Neutrophil (primary cell): Measurements from ENCODE around the gene ASB18.

Source experiments
- H3K27ac ChIP-seq: fragments of 200-600 bp; sonication (generic); 2 replicates; pipeline ENCODE4 v1.5.1; 2016; ENCODE audit warnings: mild to moderate bottlenecking, moderate library complexity
- H3K27me3 ChIP-seq: fragments of 200-600 bp; sonication (generic); 2 replicates; pipeline ENCODE4 v1.6.0; 2016; ENCODE audit warnings: mild to moderate bottlenecking
- H3K36me3 ChIP-seq: fragments of 200-600 bp; sonication (generic); 2 replicates; pipeline ENCODE4 v1.5.1; 2017
- H3K4me1 ChIP-seq, 2 experiments: fragments of 200-600 bp in 1 of 2; sonication (generic) in 1 of 2; 1 replicate in 1 of 2; 2 replicates in 1 of 2; pipeline versions ENCODE4 v1.5.1 to v1.6.1; 2013 to 2016; ENCODE audit warnings: low read depth in 1 of 2, low read length in 1 of 2, mild to moderate bottlenecking in 1 of 2, moderate library complexity in 1 of 2; ENCODE audit not compliant: control insufficient read depth in 1 of 2, insufficient read depth in 1 of 2
- H3K4me3 ChIP-seq, 2 experiments: fragments of 200-600 bp in 1 of 2; sonication (generic) in 1 of 2; 1 replicate in 1 of 2; 2 replicates in 1 of 2; pipeline ENCODE4 v1.5.1; 2013 to 2016; ENCODE audit warnings: low read depth in 1 of 2, low read length in 1 of 2, mild to moderate bottlenecking in 1 of 2, moderate library complexity in 1 of 2
- H3K9me3 ChIP-seq: fragments of 200-600 bp; sonication (generic); 2 replicates; pipeline ENCODE4 v1.5.1; 2016
- CTCF ChIP-seq: fragments of 200-600 bp; sonication (generic); IDR thresholded peaks from 2 replicates; pipeline ENCODE4 v1.5.1; 2016; ENCODE audit warnings: antibody characterized with exemption

Gene ASB18

GRCh38 chr2:236173036-236173728 lies 91.0 kb downstream of the ASB18 start:
- Histone ChIP-seq H3K36me3 (no peaks in the 10 kb centered on the region), H3K4me1 (peaks cover 0 to 4% of the 10 kb centered on the region in 2 experiments), H3K27ac (no peak overlapping the region), H3K27me3 (peaks cover 100% of the 10 kb centered on the region), H3K4me3 (no peak overlapping the region), H3K9me3 (no peaks in the 10 kb centered on the region)
- no peak for TF ChIP-seq CTCF

DNA sequence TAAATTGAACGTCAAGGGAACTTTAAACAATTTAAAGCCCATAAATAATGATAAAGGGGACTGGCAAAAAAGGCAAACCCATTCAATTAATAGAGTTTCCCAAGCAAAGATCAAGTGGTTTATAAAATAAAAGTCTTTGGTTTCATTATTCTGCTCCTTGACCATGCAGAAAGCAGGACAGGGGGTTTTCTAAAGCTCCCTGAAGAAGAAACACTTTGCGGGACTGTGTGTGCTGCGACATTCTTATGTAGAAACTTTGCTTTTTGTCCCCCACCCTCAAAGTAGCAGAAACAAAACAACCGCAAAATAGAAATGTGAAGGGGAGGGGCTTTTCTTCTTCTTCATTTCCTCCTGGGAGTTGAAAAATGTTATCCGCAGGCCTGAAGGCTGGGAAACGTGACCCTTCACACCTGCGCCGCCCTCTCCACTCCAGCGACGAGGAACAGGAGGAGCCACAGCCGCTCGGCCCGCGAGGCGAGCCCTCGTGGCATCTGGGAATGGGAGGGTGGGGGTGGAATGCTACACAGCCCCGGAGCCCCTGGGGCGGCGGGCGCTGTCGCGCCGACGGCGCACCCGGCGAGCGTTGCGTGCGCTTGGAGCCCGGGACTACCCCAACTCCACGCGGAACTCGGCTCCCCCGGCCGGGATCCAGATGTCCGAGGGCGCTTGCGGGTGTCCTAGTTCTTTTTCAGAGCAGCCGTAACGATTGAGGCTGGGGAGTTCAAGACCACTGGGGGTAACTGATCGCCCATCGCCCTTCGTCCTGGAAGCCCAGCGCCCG lies 91.8 kb downstream of the ASB18 start:
- H3K9me3 ChIP-seq: no peaks in the 10 kb centered on the region
- no peaks in the 10 kb centered on the region for H3K36me3 ChIP-seq
- no peak overlapping the region for H3K4me3 ChIP-seq
- no peak overlapping the region for H3K27ac ChIP-seq
- peaks cover 0 to 6% of the 10 kb centered on the region in 2 experiments for H3K4me1 ChIP-seq
- H3K27me3 ChIP-seq: peaks cover 100% of the 10 kb centered on the region
- TF ChIP-seq CTCF: no peak

DNA sequence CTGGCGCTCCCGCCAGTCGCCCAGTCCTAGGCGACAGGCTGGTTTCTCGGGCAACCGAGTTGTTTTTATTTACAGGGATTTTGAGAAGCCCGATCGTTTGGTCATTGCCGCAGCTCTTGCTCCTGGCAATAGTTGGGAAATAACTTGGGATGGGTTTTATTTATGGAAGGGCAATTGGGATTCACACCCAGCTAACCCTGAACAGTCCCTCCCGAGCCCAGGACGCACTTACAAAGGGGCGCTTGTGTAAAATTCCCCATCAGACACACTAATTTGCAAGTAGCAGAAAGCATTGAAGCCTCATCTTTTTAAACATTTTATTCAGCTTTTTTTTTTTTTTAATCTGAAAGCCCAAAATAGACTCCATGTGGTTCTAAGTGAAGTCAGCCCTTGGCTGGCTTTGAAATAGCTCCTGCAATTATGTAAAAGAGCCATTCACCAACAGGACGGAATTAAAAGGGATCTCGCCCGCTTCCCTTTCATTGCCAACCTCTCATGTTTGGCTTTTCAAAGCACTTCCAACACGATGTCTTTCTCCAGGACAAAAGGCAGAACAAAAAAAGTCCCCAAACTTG lies 92.4 kb downstream of the ASB18 start:
- Histone ChIP-seq H3K36me3 (no peaks in the 10 kb centered on the region), H3K4me1 (peaks cover 0 to 6% of the 10 kb centered on the region in 2 experiments), H3K4me3 (no peak overlapping the region), H3K27me3 (peaks cover 100% of the 10 kb centered on the region), H3K27ac (no peak overlapping the region), H3K9me3 (no peaks in the 10 kb centered on the region)
- TF ChIP-seq CTCF: no peak

DNA sequence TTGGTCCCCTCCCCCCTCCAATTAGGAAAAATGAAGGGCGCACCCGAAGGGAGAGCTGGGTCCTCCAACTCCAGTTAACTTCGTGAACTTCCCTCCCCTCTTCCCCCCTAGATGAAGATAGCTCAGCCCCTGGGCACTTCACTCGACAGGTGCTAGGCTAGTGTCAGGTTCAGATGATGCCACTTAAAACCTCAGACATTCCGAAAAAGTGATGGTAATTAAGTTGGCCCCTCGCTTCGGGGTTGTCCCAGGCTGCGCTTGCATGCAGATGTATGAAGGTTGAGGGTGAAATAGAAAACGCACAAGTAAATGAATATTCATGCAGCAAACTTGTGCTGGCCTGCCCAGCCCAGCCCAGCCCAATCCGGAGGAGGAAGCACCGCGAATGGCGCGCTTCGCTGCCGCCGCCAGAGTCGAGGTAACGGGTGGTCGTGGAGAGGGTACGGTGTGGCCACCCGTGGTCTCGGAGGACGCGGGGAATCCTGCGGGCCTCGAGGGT lies 93.0 kb downstream of the ASB18 start:
- Histone ChIP-seq H3K9me3 (no peaks in the 10 kb centered on the region), H3K4me3 (no peak overlapping the region), H3K4me1 (peaks cover 0 to 6% of the 10 kb centered on the region in 2 experiments), H3K27ac (no peak overlapping the region), H3K36me3 (no peaks in the 10 kb centered on the region), H3K27me3 (peaks cover 100% of the 10 kb centered on the region)
- no peak for TF ChIP-seq CTCF

DNA sequence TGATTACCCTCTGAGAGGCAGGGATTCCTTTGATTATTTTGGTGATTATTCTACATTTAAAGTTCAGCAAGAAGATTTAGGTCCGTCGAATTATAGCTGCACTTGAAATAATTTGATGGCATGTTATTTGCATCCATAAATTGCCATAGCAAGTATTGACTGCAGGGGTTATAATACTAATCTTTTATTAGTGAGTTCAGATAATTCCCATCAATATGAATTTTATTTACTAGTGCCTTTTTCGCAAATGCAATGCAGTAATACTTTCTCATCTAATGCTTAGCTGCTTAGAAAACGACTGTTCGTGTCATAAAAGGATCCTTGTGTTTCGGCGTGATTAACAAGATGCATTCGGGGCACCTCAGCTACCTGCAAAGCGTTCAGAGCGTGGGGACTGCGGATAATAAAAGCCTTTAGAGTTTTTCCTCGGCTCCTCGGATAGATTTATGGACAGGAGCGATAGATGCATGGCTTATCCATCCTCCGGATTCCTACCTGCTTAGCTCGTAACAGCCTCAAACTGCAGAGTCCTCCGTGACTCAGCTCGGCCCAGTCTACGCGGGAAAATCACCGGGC lies 93.5 kb downstream of the ASB18 start:
- peaks cover 100% of the 10 kb centered on the region for H3K27me3 ChIP-seq
- TF ChIP-seq CTCF: no peak
- H3K4me1 ChIP-seq: peaks cover 0 to 6% of the 10 kb centered on the region in 2 experiments

More for the DNA sequence above, 93.5 kb downstream of the ASB18 start:
- Histone ChIP-seq H3K27ac (no peak overlapping the region), H3K4me3 (no peak overlapping the region), H3K36me3 (no peaks in the 10 kb centered on the region), H3K9me3 (no peaks in the 10 kb centered on the region)
